GM12891 (cell line): ENCODE results near the gene DNPH1.

ENCODE experiments used
- POLR2A ChIP-seq: IDR thresholded peaks from 2 replicates; pipeline ENCODE4 v1.6.1; 2011; ENCODE audit warnings: low read depth, low read length, control low read depth
- POLR2AphosphoS5 ChIP-seq: IDR thresholded peaks from 2 replicates; pipeline ENCODE4 v1.6.1; 2011; ENCODE audit warnings: low read depth, low read length, control low read depth
- TAF1 ChIP-seq: IDR thresholded peaks from 2 replicates; pipeline ENCODE4 v1.6.1; 2011; ENCODE audit warnings: low read depth, low read length, control low read depth

DNA sequence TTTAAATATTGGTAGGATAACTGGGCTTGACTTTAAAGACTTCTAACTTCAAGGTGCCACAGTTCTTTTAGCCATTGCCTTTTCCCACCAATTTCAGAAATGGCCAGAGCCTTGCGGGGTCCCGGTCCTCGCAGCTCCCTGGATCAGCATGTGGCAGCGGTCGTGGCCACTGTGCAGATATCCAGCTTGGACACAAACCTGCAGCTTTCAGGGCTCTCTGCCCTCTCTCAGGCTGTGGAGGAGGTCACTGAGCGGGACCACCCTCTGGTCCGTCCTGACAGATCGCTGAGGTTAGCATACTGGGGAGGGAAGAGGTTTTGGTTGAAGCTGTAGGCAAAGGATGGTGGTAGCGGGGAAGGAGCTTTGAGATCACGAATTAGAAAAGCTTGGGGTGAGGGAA is 40.9 kb downstream of the DNPH1 start:
- TF ChIP-seq POLR2AphosphoS5: no peak
- no peak for TF ChIP-seq POLR2A
- TF ChIP-seq TAF1: no peak
